DMS114 treated with DMSO at 0.1 percent for 48 hours (cell line): Measurements from ENCODE around the gene MYOCD.

Experiments used
- DNase-seq: peaks from one replicate; lab custom pipeline; 2025; ENCODE audit not compliant: unreplicated experiment; lab: John Stamatoyannopoulos, UW

MYOCD gene

GRCh38 chr17:12693640-12694039, 27.9 kb downstream of the MYOCD start:
- no peak for DNase-seq

GRCh38 chr17:12706070-12706469, 40.4 kb downstream of the MYOCD start:
- DNase-seq, result no peak

GRCh38 chr17:12709063-12709462, 43.4 kb downstream of the MYOCD start:
- DNase-seq, result no peak

- no peak for DNase-seq
Observed at GRCh38 chr17:12712415-12712814, 46.7 kb downstream of the MYOCD start.

GRCh38 chr17:12712941-12713340, 47.3 kb downstream of the MYOCD start:
- no peak for DNase-seq

- no peak for DNase-seq
Observed at GRCh38 chr17:12719948-12720347, 54.3 kb downstream of the MYOCD start.

- no peak for DNase-seq
Observed at GRCh38 chr17:12721581-12721980, 55.9 kb downstream of the MYOCD start.

GRCh38 chr17:12722282-12722681, 56.6 kb downstream of the MYOCD start:
- no peak for DNase-seq

- DNase-seq, result no peak
Observed at GRCh38 chr17:12726131-12726530, 60.4 kb downstream of the MYOCD start.

GRCh38 chr17:12727076-12727760, 61.5 kb downstream of the MYOCD start:
- no peak for DNase-seq

- DNase-seq, result no peak
Observed at GRCh38 chr17:12727881-12728280, 62.2 kb downstream of the MYOCD start.

- no peak for DNase-seq
Observed at GRCh38 chr17:12729086-12729485, 63.4 kb downstream of the MYOCD start.

- DNase-seq, result no peak
Observed at GRCh38 chr17:12730421-12730820, 64.7 kb downstream of the MYOCD start.

- DNase-seq, result no peak
Observed at GRCh38 chr17:12730931-12731521, 65.3 kb downstream of the MYOCD start.

GRCh38 chr17:12731839-12732238, 66.1 kb downstream of the MYOCD start:
- no peak for DNase-seq

- DNase-seq, result no peak
Observed at GRCh38 chr17:12732366-12732765, 66.7 kb downstream of the MYOCD start.

GRCh38 chr17:12734926-12735325, 69.2 kb downstream of the MYOCD start:
- DNase-seq, result no peak

GRCh38 chr17:12735517-12735916, 69.8 kb downstream of the MYOCD start:
- no peak for DNase-seq

GRCh38 chr17:12736526-12736925, 70.8 kb downstream of the MYOCD start:
- no peak for DNase-seq

GRCh38 chr17:12737740-12738469, 72.2 kb downstream of the MYOCD start:
- DNase-seq, result no peak

- no peak for DNase-seq
Observed at GRCh38 chr17:12738624-12739023, 72.9 kb downstream of the MYOCD start.

- no peak for DNase-seq
Observed at GRCh38 chr17:12739500-12739899, 73.8 kb downstream of the MYOCD start.
